GM19043 (cell line): ENCODE data around the gene GUCA2B.

Source experiments
- ATAC-seq: cut with Tn5 transposase; IDR thresholded peaks from one replicate; pipeline ENCODE4 v1.9.1; 2021; ENCODE audit warnings: low read depth; ENCODE audit not compliant: unreplicated experiment

The GUCA2B gene

DNA sequence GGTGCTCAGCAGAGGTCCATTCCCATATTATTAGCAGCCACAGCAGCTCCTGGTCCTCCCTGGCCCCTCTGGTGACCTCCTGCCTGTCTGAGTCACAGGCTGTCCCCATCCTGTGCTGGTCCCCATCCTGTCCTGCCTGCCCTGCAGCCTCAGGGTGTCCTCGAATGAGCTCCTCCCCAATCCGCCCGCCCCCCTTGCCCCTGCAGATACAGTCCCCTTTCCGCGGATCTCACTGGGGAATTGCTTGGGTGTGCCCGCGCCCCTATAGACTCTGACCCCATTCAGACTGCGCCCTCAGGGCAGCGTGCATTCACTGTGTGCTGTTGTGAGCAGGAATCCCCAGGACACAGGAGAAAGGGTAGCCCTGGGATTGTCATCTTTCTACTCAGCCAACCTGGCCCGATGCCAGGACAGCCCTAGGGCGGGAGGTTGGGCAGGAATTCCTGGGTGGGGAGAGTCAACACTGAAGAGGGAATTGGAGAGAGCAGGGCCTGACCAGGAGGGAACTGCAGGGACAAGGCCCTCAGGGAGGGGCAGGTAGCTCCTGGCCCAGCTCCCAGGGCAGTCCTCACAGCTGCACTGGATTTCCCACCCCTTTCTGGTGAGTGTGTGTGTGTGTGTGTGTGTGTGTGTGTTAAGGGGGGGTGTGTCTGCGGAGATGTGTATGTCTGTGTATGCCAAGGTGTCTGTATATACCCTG lies 12.5 kb downstream of the GUCA2B start:
- no peak for ATAC-seq

DNA sequence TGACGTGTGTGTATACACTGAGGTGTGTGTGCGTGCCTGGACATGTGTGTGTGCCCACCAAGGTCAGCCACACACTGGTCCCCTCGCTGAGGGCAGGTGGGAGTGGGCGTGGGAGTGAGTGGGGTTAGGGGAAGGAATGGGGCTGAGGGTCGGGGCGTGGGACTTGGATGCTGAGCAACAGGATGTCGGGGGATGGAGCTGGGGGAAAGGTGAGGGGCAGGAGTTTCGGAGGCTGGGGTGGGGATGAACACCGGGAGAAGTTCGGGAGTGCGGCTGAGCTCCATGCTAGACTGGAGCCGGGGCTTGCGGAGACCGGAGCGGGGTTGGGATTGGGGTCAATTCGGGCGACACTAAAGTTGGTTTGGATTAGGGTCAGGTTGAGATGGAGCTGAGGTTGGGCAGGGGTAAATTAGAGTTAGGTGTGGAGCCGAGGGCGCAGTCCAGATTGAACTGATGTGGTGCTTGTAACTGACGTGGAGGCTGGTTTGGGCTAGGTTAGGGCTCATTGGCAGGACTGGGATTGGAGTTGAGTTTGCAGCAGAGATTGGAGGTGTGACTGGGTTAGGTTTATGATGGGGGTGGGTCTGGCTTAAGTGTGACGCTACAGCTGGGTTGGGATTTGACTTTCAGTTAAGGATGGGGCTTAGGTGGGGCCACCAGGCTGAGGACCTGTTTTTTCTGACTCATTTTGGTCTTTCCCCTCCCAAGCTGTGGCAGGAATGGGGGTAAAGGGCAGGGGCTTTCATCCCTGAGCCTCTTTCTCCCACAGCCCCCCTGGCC lies 14.6 kb downstream of the GUCA2B start:
- ATAC-seq = no peak

DNA sequence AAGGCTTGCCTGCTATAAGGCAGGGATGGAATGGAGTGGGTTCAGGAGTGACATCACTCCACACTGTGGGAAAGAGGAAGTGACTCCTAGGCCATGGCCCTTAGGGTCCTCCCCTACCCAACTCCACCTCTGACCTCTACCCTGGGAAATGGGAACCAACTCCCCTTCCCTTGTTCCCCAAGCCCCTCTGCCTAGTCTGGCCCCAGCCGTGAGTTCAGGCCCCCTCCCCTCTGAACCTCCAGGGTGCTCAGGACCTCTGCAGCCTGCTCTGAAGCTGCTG lies 15.1 kb downstream of the GUCA2B start:
- no peak for ATAC-seq

DNA sequence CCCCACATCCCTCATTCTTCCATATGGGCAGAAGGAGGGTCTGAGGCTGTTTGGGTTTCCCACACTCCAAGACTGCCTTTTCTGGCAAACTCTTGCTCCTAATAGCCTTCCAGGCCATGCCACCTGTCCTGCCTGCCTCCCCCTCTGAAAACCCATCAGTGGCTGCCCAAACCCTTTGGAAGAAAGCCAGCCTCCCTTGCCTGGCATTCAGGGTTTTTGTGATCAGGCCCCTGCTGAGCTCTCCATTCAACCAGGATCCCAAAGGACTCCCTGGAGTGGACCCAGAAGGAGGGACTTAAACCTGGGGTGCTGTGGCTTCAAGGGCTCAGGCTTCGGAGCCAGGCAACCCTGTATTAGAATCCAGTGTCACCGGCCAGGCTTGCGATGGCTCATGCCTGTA lies 15.6 kb downstream of the GUCA2B start:
- no peak for ATAC-seq

DNA sequence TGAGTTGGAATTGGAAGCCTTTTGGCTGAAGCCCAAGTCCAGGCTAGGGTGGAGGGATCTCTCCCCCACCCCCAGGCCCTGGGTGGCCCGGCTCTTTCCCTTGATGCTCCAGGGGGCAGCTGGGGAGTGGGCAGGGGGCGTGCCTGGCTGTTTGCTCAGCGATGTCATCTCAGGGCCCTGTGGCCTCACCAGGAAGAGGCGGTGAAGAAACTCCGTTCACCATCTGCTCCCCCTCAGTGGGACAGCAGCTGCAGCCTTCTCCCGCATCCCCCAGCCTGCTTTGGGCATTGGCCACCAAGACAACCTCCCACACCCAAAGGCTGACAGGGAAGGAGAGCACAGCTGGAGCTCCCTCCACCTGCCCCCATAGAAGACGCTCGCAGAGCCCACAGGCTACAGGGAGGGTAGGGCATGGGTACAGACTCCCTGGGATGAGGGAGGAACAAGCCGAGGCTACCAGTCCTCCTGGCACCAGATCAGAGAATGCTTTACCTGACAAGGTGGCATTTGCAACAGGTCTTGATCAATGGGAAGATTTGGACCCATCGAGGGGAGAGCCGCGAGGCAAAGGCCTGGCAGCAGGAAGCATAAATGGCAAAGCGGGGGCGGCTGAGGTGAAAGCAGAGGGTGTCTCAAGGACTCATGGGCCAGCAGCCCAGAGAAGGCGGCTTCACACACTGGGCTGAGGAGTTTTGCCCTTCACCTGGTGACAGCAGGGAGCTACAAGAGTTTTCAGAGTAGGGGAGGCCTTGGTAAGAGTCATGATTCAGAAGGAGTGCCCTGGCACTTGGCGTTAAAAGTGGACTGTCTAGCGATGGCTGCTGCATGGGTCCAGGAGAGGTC lies 17.8 kb downstream of the GUCA2B start:
- ATAC-seq = no peak

DNA sequence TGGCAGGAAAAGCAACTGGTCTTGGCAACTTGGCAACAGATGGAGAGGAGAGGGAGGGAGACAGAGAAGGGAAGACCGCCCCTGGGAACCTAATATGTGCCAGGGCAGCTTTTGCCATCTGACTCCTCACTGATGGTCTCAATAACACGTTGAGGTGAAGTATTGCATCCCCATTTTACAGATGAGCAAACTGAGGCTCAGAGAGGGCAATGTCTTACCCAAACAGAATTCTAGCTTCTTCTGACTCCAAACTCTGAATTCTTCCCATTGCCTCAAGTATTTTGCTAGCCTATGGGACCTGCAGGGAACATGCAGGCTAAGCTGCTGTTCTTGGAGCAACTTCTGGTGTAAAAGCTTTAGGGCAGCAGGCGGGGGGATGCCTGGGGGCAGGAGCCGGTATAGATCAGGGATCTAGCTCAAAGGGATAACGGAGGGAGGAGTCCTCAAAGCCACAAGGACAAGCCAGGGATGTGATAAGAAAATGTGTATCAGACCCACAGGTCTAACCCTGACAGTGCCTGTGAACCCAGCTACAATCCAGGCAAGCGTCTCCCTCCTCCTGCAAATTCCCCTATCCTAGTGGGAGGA lies 18.6 kb downstream of the GUCA2B start:
- no peak for ATAC-seq

DNA sequence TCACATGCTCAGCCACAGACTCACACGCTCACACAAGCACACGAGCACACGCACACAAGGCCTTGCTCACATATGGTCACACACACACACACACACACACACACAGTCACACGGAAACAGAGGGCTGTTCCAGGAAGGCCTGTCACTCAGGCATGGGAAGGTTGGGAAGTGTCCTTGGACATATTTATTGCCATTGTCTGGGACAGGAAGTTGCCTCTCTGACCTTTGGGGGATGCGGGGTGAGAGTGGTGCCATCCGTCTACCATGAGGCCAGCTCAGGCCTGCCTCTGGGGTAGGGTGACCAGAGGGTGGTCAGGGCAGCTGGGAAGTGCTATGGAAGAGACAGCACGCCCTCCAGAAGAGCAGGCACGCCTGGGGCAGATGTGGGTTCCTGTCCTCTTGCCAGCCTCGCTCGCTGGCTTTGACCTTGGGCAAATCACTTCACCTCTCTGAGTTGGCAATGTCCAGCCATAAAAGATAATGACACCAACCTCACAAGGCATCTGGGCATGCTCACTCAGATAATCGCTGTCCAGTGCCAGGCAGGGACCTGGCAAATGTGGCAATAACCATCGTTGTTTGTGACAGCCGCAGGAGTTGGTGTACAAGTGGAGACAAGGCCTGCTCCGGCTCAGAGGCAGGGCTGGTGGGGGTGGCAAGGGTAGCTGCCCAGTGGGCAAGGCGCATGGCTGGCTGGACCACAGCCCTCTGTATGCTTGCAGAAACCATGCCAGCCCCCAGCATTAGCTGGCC lies 19.3 kb downstream of the GUCA2B start:
- ATAC-seq = no peak

DNA sequence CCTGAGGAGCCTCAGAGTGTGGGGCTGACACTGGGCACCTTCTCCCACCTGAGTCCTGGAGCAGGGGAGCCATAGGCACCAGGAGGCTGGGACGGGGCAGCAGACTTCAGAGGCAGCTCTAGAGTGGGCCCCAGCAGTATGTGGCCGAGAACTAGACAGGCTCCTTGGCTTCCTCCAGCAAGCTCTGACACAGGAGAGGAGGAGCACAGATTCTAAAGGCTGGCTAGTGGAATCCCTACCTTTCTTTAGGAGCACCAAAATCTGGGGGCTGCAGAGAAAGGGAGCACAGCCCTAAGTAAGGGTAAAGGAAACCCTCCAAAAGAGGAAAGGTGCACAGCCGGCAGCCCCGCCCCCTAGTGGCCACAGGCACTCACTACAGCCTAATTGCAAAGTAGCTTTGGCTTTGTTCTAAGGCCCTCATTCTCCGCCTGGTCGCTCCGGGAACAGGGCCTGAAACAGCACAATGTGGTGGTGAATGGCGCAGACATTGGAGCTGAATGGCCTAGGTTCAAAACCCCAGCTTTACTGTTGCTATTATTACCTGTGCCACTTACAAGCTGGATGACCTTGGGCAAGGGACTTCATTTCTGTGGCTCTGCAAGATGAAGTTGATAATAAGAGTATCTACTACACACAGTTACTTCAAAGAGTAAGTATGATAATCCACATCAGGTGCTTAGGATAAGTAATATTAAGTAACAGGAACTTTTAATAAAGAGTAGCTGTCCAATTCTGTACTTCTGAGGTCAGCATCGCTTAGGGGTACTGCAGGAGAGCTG lies 20.1 kb downstream of the GUCA2B start:
- ATAC-seq = no peak

DNA sequence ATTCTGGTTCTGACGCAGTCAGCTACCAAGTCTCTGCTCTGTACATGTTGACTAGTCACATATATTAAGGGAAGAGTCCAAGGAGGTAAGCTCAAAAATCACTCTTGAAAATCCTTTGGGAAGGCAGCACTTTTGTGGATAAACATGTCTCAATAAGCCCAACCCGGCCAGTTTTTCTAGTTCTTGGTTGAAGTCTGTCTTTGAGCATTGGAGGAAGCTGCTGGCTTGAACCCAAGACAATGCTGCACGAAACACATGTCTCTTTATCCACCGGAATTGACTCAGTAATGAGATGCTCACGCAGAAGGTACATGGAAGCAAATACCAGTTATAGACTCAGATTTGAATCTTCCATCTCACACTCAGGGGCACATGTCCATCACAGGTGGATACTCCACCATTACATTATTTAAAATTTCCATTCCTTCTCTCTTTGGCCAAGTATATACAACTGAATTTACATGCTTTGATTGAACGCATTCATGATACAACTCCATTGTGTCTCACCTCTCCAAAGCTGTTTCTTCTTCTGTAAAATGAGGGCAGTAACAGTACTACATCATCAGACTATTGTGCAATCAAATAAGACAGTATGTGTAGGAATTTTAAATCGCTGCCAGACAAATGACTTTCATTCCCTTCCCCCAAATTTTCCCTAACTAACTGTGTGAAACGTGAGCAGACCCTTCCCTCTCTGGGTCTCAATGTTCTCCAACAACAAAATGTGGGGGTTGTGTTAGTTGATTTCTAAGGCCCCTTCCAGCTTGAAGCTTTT lies 20.9 kb downstream of the GUCA2B start:
- ATAC-seq = no peak

DNA sequence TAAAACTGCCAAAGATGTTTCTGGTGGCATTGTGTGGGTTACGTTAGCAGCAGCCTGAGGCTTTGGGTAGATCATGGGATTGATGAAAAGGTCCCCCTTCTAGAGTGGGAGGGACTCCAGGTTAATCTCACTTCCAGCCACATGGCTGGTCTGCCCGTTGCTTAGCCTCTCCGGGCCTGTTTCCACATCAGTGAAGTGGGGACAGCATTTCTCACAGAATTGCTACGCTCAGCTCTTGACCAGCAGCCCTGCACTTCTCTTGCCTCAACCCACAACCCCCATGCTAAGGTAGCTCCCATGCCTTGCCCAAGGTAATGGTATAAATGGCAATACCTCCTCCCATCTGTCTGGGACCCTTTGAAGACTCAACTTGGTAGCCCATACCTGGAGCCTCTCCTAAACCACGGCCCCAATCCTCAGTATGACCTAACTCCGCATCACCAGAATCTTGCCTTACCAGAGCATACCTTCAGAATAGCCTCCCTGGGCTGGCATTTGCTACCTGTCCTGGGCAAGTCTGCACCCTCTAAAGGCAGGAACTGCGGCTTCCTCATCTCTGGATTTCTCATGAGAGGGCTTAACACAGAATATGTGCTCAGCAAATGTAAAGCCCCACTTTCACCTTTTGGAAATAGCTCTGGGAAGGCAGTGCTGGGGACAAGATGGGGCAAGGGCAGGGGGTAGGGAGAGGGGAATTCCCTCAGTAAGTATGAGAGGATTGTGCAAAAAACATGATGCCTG lies 22.3 kb downstream of the GUCA2B start:
- ATAC-seq = no peak

DNA sequence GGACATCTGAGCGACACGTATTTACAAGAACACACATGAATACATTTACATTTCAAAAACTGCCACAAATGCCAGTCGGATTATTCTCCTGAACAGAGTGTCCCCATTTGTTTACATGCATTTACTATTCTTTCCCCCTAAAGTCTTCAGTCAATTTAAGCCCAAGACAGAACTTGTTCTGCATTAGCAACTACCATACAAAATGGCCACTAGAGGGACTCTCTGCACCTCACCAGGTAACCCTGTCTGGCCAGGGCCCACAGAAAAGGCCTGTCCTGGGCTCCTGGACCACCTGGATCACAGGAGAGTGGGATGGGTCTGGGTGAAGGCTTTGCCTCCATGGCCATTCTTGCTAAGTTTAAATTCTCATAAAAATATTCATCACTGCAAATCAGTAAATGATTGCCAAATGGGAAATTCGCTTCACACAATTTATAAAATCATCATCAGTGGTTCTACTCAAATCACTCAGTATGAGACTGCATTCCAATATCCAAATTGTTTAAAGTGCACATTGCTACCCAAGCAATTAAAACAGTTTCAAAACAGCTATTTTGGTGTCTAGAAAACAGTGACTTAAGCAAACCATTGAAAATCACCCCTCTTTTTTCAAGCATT lies 23.8 kb downstream of the GUCA2B start:
- no peak for ATAC-seq

DNA sequence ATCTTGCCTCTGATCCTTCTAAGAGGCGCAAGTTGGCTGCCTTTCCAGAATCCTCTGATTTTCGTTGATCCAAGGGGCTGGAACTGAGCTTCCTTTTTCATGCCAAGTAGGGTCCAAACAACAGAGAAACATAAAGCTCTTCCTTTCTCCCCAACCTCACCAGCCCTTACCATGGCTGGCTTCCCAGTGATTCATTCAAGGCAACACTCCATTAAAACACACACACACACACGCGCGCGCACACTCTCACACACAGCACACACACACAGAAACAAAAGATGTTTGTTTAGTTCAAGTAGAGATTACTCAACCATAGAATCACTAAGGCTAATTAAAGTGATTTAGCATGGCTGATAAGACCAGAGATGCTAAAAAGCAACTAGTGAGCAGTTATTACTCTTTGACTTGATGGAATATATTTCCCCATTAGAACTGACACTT lies 24.4 kb downstream of the GUCA2B start:
- no peak for ATAC-seq

DNA sequence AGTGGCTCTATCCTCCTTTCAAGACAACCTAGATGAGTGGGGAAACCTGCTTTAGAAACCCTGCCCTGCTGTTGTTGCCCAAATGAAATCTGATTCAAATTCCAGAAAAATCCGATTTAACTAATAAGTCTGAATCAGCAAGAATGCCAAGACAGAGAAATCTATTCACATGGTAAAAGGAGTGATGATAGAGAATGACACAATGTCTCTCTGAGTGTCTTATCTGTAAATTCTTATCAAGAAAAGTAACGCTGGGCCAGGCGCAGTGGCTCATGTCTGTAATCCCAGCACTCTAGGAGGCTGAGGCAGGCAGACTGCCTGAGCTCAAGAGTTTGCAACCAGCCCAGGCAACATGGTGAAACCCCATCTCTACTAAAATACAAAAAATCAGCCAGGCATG lies 25.0 kb downstream of the GUCA2B start:
- ATAC-seq = no peak

DNA sequence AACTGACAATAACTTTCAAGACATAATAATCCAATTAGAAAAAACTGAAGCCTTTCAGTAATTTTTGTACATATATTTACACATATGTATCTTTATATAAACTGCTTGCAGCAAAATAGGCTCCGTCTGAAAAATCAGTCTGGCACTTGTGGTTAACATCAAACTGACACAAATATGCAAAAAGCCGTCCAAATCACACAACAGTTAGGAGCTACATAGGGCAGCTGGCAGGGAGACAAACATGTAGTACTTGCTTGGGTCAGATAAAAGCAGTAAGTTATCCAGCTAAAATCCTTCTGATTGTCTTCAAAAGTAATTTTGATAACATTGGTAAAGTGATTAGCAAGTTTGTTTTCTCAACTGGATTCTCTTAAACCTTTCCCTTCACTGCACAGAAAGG lies 26.1 kb downstream of the GUCA2B start:
- ATAC-seq = no peak

DNA sequence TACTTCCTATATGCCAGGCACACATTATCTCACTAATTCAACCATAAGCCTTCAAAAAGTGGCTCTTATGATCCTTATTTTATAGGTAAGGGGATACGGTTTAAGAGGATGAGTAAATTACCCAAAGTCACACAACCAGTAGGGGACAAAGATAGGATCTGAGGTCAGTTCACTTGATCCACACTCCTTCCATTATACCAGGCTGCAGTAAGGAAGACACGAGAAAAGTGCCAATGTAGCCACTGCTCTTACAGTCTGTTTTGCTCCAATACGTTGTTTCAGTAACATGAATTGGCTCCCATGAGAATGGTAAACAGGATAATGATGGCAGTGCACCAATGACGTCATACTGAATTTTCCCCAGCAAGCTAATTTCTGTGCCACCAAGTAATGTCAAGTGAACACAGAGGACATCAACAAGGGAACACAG lies 26.7 kb downstream of the GUCA2B start:
- ATAC-seq = no peak

DNA sequence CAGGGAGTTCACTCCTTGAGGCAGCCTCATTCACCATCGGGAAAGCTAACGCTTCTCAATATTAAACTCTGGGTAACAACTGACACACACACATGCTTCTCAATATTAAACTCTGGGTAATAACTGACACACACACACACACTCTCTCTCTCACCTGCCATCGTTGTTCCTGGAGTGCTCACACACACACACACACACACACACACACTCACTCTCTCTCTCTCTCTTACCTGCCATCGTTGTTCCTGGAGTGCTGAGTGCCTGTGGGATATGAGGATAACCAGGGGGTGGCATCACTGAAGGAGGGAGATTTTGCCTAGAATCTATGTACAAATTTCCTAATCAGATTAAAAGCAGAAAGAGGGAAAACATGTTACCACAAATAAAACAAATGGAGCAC lies 28.5 kb downstream of the GUCA2B start:
- no peak for ATAC-seq

DNA sequence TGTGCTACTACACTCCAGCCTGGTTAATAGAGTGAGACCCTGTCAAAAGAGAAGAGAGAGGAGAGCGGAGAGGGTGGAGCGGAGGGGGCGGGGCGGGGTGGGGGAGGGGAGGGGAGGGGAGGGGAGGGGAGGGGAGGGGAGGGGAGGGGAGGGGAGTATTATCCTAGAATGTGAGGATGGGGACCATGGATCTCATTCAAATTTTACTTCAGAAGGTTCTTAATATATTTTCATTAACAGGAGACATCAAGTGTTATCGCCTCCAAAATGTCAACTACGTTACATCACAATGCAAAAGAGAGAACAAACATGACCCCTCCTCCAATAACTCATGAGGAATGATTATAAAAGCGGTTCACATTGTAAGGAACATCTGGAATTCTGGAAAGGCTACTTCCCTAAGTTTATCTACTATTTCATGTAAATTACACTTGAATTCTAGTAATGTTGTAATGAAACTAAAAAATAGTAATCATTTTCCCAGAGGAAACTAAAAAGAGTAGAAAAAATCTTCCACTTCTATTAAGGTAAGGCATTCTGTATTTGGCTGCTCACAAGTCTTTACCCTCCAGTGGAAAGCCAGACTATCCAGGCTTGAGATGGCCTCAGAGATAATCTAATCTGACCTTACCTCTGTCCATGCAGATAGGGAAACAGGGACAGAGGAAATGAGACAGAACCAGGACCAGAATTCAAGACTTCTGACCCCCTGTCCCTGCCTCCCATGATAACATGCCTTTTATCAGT lies 30.2 kb downstream of the GUCA2B start:
- ATAC-seq = no peak
